DMS53 (cell line): ENCODE measurements around the gene HSPH1.
"Not testable (repeated sequence)": the region's sequence is repeated elsewhere in the genome, so short reads cannot be mapped to it uniquely, and the experiment has no call there.

Experiments
- DNase-seq: peaks from one replicate; lab custom pipeline; 2025; lab: John Stamatoyannopoulos, UW

The HSPH1 gene

DNA sequence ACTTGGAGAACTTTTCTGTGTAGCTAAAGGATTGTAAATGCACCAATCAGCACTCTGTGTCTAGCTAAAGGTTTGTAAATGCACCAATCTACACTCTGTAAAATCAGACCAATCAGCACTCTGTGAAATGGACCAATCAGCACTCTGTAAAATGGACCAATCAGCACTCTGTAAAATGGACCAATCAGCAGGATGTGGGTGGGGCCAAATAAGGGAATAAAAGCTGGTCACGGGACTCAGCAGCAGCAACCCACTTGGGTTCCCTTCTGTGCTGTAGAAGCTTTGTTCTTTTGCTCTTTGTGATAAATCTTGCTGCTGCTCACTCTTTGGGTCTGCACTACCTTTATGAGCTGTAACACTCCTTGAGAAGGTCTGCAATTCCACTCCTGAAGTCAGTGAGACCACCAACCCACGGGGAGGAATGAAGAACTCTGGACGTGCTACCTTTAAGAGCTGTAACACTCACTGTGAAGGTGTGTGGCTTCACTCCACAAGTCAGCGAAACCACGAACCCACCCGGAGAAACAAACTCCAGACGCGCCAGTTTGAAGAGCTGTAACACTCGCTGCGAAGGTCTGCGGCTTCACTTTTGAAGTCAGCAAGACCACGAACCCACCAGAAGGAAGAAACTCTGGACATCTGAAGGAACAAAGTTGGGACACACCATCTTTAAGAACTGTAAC is 16.2 kb upstream of the HSPH1 start:
- not testable (repeated sequence) for DNase-seq

DNA sequence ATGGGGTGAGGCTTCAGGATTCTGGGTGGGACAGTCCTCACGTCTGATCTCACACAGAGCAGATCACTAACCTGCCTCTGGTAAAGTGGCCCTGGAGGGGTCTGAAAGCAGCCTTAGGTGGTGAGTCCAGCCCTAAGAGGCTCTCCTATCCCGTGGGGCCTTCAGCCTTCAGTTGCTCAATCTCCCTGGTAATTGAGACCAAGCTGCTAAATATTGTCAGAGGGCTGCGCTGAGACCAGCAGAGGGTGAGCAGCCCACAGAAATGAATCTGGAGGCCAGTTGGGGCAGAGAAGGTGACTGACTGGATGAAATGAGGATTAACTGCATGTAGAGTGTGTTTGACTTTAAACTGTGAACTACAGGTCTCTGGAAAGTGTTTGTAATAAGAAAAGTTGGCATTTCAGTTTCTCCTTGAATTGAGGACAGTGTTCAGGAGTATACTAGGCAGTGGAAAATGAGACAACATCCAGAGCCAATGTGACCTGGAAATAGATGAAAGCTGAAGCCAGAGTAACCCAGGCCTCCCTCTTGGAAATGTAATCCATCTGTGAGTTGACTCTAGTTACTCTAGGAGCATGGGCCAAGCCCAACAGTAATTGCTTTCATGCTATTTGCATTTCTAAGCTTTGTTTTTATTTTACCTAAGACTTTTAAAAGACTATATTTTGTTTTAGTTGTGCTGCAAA is 14.3 kb upstream of the HSPH1 start:
- no peak for DNase-seq

DNA sequence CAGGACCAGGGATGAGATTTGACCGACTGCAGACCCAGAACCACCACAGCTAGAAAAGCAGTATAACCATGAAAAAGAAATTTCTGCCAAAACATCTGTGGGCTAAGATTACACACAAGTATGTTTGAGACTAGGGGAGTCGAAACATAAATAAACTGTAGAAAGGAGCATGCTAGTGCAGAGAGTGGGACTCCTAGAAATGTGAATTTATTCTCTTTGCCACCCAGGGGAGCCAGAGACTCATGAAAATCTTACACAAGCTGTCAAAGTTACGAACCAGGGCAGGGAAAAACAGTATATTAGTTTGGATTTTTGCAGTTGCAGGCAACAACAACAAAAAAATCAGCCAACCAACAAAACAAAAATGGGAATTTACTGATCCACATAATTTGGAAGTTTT is 12.3 kb upstream of the HSPH1 start:
- DNase-seq = peak; percentile 12

DNA sequence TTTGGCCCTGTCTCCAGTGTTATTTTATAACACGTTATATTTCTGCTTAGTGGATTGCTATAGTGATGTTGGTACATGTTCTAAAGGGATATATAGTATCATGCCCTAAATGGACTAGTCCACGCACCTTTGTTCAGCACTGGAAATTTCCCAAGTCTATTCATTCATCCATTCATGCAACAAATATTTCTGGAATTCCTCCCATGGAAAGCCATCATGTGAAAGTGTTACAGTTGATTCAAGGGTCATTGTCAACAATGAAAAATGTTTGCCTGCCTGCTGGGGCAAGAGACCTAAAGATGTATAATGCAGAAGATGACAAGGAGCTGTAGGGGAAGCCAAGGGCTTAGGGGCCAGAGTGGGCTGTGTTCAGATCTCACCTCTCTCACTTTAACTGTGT is 10.8 kb upstream of the HSPH1 start:
- DNase-seq = no peak

DNA sequence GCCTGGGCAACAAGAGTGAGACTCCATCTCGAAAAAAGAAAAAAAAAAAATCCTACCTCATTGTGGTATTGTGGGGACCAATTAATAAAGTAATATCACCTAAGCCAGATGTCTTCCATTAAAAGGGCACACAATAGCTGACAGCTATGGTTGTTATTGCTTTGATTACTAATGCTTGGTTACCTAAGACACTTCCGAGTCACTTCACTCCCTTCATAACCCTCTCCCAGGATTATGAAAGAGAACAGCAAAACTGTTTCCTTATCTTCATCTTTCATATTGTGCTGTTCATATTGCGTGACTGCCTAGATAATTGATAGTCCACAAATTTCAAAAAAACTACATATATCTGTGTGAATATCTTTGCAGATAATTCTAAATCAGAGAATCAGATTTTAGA is 10.3 kb upstream of the HSPH1 start:
- DNase-seq = no peak

DNA sequence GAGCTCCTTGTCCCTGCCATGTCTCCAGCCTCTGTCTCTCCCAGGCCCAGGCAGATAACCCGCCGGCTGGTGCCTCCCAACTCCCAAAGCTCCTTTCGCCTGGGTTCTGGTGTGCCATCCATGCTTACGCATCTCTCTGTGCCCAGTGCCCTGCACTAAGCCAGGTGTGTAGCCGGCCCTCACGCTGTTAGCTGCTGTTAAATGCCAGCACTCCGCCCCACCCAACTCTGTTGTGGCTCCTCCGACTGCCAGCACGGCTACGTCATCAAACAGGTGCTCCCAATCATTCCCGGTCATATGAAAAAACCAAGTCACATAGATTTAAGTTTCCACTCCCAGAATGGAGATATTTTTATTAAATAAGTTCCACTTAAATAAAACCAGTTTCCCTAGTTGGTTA is 7.0 kb upstream of the HSPH1 start:
- DNase-seq = no peak

DNA sequence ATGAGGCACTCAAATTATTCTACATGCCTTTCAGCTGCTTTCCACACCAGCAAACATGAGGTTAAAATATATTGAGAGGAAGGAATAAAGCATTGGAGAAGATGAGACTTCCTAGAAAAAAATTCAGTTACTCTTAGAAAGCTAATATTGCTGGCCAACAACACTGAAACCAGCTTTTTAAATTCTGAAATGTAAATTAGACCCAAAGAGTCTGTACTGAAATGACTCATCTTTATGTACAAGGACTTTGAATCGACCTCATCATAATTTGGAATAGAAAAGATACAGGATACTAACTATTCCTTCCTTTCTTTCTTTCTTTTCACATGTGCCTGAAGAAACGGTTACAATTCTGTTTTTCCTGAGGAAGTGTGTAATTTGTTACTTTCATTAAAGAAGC is 6.5 kb upstream of the HSPH1 start:
- DNase-seq = no peak

DNA sequence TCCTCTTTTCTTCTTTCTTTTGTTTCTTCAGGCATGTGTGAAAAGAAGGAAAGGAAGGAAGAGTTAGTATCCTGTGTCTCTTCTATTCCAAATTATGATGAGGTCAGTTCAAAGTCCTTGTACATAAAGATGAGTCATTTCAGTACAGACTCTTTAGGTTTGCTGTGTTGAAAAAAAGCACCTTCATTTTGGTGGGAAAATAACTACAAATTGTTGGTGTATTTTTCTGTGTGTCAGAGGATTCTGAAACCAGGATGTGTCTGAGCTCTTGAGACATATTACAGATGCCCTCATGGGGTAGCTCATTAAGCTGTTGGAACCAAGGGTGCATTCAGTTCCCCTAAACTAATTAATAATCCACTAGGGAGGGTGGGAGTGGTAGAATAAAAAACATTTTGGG is 5.8 kb upstream of the HSPH1 start:
- DNase-seq = peak; percentile 50

DNA sequence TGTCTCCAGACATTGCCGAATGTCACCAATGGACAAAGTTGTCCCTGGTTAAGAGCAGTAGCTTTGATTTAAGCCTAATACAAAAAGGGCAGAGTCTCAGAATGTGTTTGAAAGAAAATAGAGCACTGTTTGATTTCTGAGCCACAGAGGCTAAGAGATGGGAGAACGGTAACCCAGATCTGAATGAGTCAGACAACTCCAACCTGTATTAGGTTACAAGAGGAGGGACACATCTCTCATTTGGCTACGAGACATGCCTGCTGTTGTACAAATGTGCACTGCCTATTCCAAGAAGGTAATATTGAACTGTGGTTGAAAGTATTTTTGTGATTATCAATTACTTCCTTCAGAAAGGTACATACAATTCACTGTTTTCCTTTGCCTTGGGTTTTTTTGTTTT is 4.9 kb upstream of the HSPH1 start:
- DNase-seq = peak; percentile 67

DNA sequence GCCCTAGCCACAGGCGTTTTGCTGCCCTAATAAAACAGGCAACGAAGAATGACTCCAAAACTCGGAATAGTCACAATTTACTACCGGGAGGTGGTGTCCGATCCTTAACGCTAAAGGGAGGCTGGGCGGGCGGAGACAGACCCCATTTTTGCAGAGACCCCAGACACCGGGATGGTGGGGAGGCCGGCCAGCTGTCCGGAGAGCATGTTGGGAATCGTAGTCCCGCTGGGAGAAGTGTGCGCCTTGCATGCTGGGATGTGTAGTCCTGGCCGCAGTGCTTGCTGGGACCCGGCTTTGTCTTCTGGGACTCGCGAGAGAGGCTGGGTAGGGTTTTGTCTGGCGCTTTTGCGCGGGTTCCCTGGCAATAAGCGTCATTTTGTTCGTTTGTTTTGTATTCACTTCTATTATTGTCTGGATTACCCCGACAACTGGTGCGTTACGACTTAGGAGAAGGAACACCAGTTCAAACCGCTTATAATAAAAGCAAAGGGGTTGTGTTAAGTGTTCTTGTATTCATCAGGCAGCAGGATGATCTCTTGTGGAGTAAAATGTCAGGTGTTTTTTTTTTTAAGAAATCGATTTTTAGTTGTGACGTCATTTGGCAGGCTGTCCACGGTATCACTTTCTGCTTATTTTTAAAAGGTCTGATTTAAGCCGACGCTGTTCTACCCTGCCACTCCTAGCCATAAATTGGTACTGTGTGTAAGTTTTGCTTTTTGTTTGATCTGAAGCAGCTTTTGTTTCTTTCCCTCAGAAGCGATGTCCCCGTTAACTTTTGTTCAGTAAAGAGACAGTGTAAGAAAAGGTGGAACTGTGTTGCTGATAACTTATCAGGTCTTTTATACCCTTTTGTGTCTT is 676 bp upstream of the HSPH1 start:
- peak; percentile 99 for DNase-seq

DNA sequence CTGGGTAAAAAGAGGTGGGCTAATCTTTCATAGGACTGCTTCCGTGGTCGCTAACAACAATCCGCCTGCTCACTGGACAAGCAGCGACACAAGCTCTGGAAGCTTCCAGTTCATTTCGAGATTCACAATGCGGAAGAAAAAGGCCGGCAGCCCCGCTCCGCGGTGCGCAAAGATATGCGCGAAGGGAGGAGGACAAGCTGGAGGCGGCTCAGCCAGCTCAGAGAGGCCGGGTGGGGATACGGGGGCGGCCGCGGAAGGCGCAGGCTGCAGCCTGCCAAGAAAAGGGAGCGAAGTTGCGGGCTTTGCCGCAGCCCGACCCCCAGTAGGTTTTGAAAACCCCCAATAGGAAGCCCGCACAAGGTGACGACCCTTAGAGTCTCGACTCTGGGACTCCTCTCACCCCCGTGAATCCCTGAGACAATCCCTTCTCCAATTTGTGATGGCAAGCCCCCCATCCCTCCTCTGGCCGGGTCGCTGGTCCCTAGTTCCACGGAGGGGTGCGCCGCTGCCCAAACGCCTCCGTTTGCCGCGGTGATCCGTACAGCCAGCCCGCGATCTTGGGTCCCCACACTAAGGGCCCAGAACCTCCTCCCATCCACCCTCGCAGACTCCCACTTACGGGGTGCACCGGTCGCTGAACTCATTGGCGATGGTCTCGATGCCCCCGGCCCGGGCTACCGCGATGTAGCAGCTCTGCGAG is 697 bp downstream of the HSPH1 start:
- peak; percentile 72 for DNase-seq

DNA sequence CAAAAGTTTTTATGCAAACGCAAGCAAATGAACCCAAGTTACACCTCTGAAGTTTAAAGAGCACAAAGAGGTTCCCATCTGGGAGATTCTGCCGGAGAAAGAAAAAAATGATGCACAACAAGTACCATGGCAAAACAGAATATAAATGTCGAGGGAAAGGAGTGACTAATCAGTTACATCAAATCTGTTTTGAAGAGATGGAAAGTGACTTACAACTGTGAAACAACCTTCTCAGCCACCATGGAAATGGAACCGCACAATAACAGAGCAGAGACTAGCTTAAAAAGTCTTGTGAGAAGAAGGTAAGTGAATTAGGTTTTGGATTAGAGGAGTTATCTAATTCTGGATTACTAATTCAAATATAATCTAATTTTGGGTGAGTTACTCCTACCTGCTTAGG is 2.4 kb downstream of the HSPH1 start:
- DNase-seq = no peak

DNA sequence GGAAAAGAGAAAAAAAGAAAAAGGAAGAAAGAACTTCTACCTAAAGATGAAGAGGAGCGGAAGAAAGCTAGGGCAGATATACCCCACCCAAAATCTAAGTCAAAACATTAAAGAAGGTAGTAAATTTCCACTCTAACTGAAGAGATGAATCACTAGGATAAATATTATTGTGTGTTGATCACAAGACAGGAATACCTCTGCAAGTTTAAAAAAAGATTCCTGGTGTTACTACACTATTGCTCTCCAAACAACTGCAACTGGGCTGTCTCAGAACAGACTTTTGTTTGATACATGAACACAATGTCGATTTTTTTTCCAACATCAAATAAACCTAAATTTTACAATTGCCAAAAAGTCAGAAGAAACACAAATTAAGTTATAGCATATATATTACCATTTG is 6.8 kb downstream of the HSPH1 start:
- no peak for DNase-seq

DNA sequence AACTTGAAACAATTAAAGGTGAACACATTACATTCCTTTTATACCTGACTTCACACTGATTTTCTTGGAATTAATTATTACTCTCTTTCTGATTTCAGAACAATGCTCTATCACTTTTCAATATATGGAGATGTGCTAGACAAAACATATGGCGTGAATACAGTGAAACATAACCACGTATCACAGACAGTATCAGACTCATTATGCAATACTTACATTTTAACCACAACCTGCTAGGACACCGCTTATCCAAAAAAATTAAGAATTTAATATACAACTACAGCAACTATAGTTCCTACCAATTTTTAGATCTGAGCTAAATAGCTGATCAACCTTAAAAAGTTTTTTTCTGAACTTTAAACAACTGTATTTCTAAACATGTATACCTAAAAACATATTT is 9.9 kb downstream of the HSPH1 start:
- no peak for DNase-seq

DNA sequence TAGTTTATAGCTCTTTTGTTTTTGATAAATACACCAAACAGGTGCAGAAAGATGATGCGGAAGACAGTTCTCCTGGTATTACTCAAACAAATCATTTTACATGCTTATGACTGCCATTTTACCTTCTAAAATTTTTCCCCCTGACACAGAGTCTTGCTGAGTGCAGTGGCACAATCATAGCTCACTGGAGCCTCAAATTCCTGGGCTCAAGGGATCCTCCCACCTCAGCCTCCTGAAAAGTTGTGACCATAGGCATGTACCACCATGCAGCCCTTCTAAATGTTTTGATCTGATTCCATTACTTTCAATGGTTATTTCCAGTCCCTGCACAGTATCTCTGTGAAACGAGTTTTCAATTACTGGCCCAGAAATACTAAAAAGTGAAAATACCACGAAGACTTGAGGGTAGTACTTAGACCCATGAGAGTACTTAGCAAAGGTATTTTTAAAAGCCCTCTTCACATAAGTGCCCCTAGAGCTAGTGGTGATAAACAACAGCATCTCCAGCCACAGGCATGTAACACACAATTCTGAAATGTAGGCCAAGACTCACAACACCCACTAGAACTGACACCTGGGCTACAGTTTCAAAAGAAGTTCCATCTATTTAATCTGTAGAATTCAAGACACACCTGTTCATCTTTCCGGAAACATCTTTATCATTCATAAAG is 11.3 kb downstream of the HSPH1 start:
- DNase-seq = no peak

DNA sequence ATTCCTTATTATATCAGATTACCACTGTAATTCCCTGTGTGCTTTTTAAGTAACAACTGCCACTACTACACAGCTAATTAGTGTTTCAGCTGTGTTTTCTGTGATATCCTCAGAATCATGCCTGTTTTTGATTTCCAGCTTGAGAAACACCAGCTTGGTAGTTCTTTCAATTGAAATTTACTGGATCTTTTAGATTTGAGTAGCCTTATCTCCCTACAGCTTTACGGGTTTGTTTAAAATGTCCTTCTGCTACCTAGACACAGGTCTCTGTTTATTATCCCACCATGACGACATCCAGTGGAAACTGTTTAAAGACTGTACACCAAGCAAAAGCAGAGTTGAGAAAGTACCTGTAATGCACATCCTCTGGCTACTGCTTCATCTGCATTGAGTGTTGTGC is 12.1 kb downstream of the HSPH1 start:
- no peak for DNase-seq

DNA sequence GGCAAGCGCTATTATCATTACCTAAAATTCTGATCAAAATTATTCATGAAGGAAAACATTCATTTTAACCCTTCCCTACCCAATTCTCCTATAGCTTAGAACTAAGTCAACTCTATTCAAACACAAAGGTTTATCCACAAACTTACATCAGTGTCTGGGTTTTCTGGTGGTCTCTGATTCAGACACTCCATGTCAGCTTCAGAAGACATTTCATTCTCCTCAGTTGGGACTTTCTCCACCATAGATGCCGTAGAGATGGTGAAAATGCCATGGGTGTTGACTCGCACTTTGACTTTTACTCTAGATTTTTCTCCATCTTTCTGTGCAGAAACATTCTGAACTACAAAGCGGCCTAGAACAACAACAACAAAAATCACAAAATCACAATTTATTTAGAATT is 16.3 kb downstream of the HSPH1 start:
- DNase-seq = no peak

DNA sequence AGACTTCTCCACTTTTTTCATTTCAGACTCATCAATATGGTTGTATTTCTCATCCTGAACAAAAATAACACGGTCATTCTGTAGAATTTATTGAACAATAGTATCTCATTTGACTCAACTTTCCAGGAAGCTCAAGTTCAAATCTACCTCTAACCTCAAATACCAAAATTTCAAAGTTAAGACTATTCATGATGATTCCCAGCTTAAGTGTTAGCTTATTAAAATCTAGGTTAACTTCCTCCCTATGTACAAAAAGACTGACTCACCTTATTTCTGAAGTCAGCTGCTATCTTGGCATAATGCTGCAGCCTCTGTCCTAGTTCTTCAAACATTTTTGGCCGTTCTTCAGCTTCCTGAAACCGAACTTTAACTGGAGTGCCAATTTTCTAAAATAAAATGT is 23.2 kb downstream of the HSPH1 start:
- DNase-seq = no peak

DNA sequence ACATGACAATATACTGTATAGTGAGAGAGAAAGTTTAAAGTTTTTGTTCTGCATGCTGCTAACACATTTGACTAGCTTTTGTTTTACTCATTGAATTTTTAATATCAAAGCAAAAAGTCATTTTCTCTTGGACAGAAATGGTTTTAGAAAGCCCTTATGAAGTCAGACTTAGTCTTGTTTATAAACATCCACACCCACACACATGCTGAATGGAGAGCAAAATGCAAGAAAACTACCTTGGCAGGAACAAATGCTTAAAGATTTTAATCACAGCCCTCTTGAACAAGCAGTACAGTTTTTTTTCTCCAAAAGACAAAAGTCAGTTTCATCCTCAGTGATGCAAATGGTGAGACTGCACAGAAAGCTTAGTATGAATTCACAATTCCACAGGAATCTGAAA is 25.0 kb downstream of the HSPH1 start:
- no peak for DNase-seq

DNA sequence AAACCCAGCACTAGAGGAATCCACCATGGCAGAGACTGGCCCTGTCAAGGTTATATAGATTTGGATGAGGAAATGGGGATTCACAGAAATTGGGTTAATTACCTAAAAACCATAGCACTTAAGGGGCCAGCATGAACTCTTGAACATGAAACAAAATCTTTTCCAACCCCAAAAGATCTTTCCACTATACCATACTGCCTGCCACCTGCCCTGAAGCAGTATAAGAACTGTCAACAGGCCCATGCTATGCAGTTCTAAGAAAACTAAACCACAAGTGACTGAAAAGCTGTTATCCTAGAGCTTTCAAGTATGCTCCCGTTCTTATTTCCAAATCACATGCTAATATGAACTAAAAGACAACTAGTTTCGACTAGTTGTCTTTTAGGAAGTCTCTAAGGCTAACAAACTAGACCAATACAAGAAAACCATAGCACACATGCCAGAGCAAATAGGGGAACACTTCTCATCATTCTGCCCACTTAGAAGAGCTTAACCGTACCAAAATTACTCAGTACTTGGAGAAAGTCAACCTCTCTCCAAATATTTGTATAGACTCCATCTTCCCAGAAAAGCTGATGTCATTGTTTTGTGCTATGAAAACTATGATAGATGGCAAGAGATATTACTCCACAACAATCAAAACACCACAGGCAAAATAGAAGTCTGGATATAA is 27.5 kb downstream of the HSPH1 start:
- peak; percentile 25 for DNase-seq

DNA sequence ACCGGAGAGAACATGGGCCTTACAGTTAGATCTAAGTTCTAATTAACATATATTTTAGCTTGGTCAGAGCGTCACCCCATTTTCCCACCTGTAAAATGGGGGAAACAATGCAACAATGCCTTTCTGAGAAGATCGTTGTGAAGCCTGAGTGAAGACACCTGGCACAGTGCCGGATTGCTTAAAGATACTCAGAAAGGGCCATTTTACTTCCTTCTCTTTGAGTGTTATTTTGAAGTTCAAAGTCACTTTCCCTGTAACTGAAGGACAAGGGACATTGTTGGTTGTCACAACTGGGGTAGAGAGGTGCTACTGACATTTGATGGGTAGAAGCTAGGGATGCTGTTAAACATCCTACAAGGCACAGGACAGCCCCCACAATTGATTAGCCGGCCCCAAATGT is 28.1 kb downstream of the HSPH1 start:
- no peak for DNase-seq
